ENCODE measurements around the gene RTN4IP1.
"Not testable (repeated sequence)": the region's sequence is repeated elsewhere in the genome, so short reads cannot be mapped to it uniquely, and the experiment has no call there.

Gene RTN4IP1

DNA sequence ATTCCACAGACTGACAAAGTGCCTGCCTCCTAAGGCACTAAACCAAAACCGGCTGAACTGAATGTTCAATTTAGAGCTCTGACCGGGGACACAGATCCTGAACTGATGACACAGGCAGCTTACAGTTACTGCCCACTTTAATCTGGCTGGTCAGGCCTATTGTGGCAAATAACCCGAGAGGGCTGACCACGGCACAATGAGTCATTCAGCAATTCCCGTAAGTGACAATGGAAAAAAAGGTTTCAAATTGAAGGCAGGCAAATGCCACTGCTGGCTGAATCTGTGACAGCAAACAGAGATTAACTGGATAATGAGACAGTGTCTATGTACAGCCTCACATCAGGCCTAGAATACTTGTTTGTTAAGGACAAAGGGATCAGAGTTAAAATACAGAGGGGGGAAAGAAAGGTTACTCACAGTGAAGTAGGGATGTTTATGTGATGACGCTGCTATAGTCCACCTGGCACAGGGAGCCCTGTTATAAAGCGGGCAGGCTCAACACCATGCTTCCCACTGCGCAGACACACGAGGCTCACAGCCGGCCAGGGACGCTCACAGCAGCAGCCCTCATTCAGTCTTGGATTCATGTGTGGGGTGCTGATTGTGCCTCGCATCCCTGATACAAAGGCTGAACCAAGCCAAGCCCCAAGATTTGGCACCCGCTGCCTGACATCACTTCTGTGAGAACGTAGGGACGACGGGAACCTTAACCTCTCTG is 54.4 kb downstream of the RTN4IP1 start:
- FAIRE-seq = no peak

DNA sequence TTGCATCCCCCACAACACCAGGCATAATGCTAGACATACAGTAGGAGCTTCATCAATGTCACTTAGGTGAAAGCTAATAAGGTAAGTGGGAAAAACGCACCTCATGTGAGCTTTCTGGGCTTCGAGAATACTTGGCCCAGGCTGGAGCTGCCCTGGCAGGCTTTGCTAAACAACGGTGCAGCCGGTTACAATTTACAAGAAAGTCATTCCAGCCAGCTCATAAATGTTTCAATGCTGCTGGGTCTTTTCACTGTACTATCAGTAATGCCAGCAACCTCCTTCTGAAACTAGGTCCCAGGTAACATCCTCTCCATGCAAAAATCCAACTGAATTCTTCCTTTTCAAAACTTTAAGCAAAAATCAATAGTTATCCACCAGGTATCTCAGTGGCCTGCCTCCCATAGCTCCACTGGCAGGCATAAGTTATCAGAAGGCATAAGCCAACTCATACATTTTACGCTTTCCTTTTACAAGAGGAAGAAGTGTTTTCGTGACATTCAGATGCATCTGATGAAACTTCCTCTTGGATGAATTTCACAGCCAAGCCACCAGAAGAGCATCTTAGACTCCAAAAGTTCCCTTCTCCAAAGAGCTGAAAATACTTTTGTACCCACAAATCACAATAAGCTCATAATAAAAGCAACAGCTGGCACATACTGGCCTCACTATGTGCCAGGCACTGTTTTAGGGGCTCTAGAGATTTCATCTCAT is 56.3 kb downstream of the RTN4IP1 start:
- no peak for FAIRE-seq

DNA sequence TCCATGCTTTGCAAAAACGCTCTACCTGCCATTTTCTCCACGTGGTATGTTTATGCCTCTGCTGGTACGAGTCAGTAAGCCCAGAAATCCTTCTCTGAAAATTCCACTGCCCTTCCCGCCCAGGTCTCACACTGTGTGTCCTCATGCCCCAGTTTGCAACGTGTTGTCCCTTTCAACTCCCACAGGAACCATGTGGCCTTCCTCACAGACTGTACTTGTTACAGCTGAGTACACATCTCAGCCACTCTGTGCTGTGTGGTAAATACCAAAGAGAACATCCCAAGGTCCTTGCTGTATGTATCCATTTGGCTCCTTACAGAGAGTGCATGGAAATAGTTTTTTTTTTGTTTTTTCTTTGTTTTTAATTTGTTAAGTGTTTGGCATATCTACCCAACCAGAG is 56.9 kb downstream of the RTN4IP1 start:
- FAIRE-seq = no peak

DNA sequence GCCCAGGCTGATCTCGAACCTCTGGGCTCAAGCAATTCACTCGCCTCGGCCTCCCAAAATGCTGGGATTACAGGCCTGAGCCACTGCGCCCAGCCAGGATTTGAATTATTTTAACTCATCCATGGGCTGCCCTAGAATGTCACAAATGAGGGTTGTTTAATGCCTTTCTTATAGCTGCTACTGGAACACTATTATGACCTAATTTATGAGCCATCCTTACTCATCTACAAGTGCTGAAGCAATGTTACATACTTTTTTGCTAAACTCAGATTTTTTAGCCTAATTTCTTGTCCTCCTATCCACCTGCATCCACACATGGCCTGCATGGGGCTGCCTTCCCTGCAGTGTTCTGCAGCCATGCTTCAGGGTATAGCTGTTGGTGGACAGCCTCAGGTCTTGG is 59.9 kb downstream of the RTN4IP1 start:
- FAIRE-seq = no peak

DNA sequence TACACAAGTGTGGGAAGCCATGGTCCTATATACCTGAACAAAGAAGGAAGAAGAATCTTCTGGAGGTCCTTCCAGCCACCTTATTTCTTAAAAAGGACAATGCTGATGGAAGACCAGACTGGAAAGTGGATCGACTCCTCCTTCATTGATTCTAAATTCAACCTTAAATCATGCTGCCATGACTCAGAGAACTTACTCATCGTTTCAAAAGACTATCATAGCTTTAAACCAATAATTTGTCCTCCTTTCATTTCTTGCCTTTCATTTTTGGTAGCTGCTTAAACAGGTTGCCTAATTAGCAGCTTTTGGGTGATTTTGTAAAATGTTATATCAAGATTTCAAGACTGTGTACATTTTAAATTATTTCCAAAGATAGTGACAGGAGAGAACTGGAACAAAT is 60.8 kb downstream of the RTN4IP1 start:
- FAIRE-seq = no peak

DNA sequence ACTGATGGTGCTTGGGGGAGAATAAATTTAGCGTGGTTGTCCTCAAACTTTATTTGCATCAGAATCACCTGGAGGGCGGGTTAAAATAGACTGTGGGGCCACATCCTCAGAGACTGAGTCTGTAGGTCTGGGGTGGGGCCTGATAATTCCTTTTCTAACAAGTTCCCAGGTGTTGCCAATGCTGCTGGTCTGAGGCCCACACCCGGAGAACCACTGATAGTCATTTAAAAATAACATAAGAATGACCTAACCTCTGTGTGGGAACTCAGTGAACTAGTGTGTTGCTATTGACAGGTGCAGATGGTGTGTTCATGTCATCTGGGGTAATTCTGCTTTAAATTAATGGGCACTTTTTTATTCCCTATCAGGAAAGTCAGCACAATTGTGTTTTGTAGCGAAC is 64.8 kb downstream of the RTN4IP1 start:
- FAIRE-seq = no peak

DNA sequence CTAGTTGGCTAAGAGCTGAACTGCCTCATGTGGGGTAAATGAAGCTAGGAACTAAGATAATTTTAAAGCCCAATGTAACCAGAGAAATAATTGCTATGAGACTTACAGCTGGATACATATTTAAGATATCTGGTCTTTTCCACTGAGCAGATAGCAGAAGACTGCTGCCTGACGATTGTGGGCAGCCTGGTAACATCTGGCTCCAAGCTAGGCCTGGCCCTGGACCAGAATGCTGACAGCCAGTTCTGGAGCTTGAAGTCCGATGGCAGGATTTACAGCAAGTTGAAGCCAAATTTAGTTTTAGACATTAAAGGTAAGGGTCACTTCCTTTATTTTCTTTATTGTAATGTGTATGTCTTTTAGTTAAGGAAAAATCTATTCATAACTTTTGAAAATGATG is 65.7 kb downstream of the RTN4IP1 start:
- no peak for FAIRE-seq

DNA sequence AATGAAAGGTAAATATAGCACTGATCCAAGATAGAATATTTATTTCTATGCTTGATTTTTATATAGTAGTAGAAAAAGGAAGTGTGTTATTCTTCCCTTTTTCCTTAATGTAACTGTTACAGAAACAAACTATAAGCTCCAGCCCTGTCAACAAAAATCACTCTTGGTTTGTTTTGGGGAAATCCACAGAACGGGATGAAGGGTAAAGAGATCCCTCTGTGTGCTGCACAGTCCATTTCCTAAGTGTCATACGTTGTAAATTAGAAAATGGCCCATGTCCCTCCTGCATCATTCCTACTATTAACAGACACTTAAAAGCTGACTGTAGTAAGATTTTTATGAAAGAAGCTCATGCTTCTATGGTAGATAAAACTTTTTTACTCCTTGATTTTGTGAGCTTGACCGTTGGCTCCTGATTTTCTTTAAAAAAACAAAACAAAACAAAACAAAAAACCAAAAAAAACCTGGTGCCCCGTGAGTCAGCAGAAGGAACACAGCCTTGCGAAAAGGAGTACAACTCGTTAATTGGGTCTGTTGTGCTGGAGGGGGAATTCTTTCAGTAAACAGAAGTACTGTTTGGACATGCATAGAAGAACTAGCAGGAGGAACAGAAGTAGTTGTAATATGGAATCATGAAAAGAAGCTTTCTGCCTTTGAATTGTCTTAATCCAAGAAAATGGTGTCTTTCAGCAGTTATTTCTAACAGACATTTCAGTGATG is 67.5 kb downstream of the RTN4IP1 start:
- no peak for FAIRE-seq

DNA sequence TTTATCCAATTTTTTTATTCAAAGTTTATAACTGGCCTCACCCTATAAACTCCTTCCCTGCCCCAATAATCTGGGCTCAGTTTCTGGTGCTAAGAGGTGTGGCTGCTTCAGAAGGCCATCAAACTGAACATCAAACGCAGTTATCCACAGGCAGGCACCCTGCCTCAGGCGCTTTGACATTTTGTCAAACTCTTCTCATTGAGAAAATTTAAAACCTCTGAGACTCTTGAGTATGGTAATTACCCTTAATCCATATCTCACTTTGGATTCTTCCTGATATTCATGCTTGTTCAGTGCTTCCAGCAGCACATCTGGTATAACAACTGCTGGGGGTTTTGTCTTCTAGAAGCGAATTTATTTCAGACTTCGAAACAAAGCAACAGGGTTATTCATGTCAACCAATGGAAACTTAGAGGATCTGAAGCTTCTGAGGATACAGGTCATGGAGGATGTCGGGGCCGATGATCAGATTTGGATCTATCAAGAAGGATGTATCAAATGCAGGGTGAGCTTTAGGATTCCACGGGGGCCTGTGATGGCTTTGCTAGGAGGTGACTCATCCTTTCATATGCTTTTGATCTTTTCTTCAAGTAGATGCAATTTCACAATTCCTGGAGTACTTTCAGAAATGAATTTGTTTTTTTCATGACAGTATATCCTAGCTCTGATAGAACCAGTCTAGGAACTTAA is 68.2 kb downstream of the RTN4IP1 start:
- FAIRE-seq = no peak

DNA sequence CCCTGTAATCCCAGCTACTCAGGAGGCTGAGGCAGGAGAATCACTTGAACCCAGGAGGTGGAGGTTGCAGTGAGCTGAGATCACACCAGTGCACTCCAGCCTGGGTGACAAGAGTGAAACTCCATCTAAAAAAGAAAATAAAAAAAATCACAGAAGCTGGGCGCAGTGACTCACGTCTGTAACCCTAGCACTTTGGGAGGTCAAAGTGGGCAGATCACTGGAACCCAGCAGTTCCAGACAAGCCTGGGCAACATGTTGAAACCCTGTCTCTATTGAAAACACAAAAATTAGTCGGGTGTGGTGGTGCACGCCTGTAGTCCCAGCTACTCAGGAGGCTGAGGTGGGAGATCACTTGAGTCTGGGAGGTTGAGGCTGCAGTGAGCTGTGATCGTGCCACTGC is 69.6 kb downstream of the RTN4IP1 start:
- FAIRE-seq = not testable (repeated sequence)

DNA sequence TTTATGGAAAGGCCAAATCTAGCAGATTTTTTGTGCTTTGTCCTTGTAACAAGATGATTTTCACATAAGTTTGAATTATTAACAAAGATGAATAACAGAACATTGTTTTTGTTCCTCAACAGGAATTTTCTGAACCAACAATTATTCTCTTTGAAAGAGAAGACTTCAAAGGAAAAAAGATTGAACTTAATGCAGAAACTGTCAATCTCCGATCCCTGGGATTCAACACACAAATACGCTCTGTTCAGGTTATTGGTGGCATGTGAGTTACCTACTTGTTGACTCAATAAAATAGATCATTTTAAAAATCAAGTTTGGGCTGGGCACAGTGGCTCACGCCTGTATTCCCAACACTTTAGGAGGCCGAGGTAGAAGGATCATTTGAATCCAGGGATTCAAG is 70.9 kb downstream of the RTN4IP1 start:
- no peak for FAIRE-seq

DNA sequence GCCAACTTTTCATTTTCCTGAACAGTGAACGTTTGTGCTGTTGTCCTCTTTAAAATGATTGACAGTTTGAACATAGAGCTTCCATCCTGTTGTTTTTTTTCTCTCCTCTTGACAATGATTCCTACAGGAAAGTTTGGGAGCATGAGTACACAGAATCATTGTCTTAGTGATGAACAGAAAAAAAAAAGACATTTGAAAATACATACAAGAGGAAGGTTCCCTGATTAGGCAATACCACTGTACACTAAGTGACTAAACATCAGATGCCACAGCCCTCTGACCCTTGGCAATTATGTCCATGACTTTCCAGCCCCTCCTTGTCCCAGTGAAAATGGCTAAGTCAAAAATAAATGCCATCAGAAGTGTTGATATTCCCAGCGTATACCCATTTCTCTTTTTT is 71.5 kb downstream of the RTN4IP1 start:
- FAIRE-seq = no peak

DNA sequence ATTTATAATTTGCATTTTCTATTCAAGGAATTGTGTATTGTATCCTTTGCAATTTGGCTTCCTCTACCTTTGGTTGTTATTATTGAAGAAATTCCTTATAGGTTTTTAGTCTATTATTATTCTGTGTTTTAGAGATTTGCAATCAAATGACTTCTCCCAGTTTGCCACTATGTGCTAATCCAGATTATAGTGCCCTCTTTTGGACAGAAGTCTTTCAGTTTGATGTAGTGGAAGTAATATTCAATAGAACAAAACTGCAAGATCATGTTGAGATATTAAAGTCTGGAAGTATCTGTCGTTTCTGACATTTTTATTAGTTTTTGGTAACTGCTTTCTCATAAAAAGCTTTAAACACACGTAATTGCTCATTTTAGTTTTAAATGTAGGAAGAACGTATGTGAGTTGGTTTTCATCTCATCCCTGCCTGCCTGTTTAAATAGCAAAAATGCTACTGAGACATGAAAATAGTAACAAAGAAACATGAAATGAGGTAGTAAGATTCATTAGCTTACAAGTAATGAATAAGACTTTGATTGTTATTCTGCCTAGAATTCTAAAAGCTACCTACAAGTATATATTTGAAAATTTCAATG is 72.8 kb downstream of the RTN4IP1 start:
- no peak for FAIRE-seq

DNA sequence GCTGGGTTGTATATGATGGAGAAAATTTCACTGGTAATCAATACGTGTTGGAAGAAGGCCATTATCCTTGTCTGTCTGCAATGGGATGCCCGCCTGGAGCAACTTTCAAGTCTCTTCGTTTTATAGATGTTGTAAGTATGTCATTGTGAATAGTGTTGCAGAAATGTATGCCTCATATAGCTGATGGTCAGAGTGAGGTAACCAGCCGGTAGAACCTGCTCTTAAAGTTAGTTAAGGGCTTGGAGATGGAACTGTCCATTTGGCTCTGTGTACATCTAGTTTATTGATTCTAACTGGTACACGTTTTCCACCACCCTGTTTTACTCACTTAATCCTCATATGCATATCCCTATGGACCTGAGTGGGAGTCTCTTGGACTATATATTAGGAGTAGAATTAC is 73.5 kb downstream of the RTN4IP1 start:
- FAIRE-seq = no peak

DNA sequence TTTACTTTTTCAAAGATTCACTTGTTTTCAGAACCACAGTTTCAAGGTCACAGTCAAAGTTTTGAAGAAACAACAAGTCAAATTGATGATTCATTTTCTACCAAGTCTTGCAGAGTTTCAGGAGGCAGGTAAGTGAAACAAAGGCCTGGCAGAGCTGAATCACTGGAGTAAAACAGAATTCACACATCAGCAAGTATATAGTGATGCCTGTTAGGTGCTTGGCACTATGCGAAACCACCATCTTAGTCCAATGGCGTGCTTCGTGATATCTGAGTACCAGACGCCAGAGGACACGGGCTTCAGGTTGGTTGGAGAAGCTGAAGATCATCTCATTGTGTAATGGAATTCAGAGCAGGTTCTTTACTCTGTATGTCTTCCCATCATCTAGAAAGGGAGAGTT is 75.9 kb downstream of the RTN4IP1 start:
- FAIRE-seq = no peak

DNA sequence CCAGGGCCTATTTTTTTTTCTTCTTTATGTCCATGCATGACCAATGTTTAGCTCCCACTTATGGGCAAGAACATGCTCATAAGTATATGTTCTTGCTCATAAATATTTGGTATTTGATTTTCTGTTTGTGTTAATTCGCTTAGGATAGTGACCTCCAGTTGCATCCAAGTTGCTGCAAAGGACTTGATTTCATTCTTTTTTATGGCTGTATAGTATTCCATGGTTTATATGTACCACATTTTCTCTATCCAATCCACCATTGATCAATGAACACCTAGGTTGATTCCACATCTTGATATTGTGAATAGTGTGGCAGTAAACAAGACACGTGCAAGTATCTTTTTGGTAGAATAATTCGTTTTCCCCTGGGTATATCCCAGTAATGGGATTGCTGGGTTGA is 78.1 kb downstream of the RTN4IP1 start:
- FAIRE-seq = no peak

DNA sequence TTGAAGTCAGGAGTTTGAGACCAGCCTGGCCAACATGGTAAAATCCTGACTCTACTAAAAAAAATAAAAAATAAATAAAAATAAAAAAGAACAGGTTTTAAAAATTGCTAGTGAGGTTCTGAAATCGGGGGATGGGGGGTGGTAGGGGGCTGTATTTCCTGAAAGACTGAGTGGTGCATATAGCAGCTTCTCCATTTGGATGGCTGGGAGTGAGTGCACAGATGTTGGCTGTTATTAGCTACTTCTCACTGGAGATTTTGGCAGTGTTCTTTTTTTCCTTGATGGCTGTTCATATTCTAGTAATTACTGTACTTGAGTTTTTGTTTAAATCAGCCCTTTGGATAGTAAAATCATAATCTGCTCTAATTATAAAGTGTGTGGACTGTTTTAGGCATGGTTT is 79.8 kb downstream of the RTN4IP1 start:
- FAIRE-seq = no peak

DNA sequence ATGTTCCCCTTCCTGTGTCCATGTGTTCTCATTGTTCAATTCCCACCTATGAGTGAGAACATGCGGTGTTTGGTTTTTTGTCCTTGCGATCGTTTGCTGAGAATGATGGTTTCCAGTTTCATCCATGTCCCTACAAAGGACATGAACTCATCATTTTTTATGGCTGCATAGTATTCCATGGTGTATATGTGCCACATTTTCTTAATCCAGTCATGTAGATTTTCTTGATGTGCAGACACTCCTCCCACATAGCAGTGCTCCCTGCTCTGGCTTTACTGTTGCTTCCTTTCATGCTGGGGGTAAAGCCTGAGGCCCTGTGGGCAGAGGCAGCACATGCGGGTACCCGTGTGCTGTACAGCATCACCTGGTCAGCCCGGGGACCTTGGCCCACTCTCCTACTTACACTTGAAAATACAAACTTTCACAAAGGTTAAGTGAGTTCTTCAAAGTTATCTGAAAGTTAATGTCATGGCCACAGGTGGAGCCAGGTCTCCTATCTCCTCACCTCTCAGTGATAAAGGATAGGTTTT is 80.3 kb downstream of the RTN4IP1 start:
- not testable (repeated sequence) for FAIRE-seq

DNA sequence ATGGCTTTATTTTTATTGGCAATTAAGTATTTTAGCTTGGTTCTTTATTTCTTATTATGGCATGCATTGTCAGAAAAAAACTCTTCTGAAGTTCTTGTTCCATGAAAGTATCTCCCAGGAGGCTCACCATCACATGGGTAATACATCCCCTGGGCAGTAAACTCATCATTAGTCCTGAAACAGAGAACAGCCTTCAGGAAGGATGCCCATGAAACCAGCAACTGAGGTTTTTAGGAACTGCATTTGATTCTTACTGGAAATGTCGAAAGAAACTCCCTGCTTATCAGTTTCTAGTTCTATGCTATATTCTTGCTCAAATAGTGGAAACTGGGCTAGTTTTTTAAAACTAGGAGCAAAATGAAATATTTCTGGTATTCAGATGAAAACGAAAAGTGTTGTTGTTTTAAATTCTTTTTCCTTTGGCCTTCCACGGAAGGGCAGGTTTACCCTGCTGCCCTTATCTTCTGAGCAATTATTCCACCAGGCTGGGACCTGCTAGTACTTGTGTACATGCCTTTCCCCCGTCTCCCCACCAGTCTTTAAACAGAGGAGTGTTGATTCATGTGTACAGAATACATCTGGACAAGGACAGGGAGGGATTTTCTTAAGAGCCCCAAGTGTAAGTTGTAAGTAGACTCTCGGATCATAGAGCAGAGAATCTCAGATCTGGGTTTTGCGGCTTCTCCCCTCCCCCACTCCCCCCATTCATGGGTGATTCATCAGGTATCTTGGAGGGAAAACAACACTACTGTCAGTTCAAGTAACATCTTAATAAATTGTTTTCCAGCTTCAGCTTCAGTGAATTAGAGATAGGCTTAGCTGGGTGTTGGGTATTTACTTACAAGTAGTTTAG is 81.5 kb downstream of the RTN4IP1 start:
- FAIRE-seq = no peak

DNA sequence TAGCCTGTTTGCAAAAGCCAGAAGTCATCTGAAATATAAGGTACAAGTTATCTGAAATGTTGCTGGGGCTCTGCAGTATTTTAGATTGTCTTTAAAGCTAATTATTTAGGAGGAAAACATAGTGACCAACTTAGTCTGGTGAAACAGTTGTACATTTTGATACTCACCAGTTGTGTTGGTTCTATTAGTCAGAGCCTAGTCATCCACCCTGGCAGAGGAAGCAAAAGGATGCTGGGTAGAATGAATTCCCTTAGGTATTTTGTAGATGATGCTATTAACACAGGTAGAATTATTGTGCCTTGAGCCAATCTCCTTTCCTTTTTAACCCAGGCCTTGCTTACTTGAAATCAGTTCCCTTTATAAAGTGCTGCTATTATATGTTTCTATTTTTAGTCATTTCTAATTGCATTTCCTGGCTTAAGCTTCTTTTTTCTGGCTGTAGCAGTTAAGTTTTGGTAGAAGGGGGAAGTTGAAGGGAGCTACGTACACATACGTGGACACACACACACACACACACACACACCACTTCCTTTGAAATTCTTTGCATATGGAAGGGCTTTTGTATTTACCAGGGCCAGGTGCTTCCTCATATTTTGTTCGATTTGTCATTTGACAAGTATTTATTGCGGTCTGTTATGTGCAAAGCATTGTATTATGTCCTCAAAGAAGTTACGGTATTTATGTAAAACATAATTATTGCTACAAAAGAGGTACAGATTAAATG is 82.4 kb downstream of the RTN4IP1 start:
- FAIRE-seq = no peak

DNA sequence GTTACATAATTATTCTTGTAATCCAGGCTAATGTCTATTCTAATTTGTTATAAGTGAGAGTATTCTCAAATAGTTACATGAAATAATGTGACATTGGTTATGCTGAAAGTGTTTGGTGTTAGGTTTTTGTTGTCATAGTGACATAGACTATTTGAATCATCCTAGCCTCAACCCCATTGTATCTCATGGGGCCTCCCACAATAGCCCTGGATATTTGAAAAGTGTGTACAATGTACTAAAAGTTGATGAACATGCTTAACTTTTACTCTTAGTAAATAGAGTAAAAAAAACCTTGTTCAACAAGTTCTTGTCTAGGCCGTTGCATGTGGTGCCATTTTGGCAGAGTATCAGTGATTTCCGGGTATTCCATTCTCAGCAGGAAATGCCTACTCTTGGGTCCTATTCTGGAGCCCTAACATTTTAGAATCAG is 83.0 kb downstream of the RTN4IP1 start:
- no peak for FAIRE-seq

Data from G401.6 (cell line).